OCI-LY7 (cell line): ENCODE results near the gene DGUOK. TPM values are rescaled to one million over a fixed set of nuclear protein-coding genes. Genes with fewer than 3 reads are reported as not detected.

Experiments
- BruUV-seq: library from RNA; stranded (reverse); fragments of 400-500 nt; replicated peaks from 2 replicates; lab custom pipeline; 2021; lab: Mats Ljungman, UMichigan
- CTCF ChIA-PET: fragments of 300-600 bp; sonication (Branson Sonifier 250); formaldehyde crosslinking; loops from one replicate; lab custom pipeline; 2022; ENCODE audit warnings: antibody characterized with exemption; ENCODE audit not compliant: unreplicated experiment; lab: Charles Lee
- POLR2A ChIA-PET: fragments of 300-600 bp; sonication (Branson Sonifier 250); formaldehyde crosslinking; loops from one replicate; lab custom pipeline; 2022; ENCODE audit warnings: antibody characterized with exemption; lab: Charles Lee
- DNase-seq: peaks from one replicate; pipeline ENCODE4 v3.0.0-alpha.2; 2015; ENCODE audit warnings: low spot score
- H2AFZ ChIP-seq: fragments of 200-600 bp; sonication (generic), shearing (Covaris generic); 2 replicates; pipeline ENCODE4 v1.6.1; 2014; ENCODE audit warnings: mild to moderate bottlenecking, antibody characterized with exemption, low read length, moderate library complexity
- H3K27ac ChIP-seq: fragments of 200-600 bp; sonication (generic); 2 replicates; pipeline ENCODE4 v1.5.1; 2014; ENCODE audit warnings: mixed run types, low read depth, mild to moderate bottlenecking, moderate library complexity, low read length, inconsistent platforms; ENCODE audit not compliant: poor library complexity, severe bottlenecking
- H3K36me3 ChIP-seq: fragments of 200-600 bp; sonication (generic); 2 replicates; pipeline ENCODE4 v1.6.1; 2014; ENCODE audit warnings: mild to moderate bottlenecking, antibody characterized with exemption, low read length, moderate library complexity, mixed read lengths; ENCODE audit not compliant: insufficient read depth
- H3K4me1 ChIP-seq: fragments of 200-600 bp; sonication (generic); 2 replicates; pipeline ENCODE4 v1.5.1; 2014; ENCODE audit warnings: mild to moderate bottlenecking, low read length; ENCODE audit not compliant: insufficient read depth, poor library complexity, severe bottlenecking
- H3K4me2 ChIP-seq: fragments of 200-600 bp; sonication (generic); 2 replicates; pipeline ENCODE4 v1.6.1; 2014; ENCODE audit warnings: mild to moderate bottlenecking, low read length
- H3K4me3 ChIP-seq: fragments of 200-600 bp; sonication (generic); 2 replicates; pipeline ENCODE4 v1.5.1; 2014; ENCODE audit warnings: mild to moderate bottlenecking, low read depth, low read length; ENCODE audit not compliant: poor library complexity, severe bottlenecking
- H3K79me2 ChIP-seq: fragments of 200-600 bp; sonication (generic); 2 replicates; pipeline ENCODE4 v1.6.1; 2016; ENCODE audit warnings: low read depth, mild to moderate bottlenecking, low read length, moderate library complexity, mixed read lengths; ENCODE audit not compliant: insufficient read depth
- H3K9me2 ChIP-seq: fragments of 200-600 bp; sonication (generic); 2 replicates; pipeline ENCODE4 v1.6.1; 2016; ENCODE audit warnings: mild to moderate bottlenecking, low read length, mixed read lengths; ENCODE audit not compliant: insufficient read depth
- H3K9me3 ChIP-seq: fragments of 200-600 bp; sonication (generic); 2 replicates; pipeline ENCODE4 v1.6.1; 2014; ENCODE audit warnings: mild to moderate bottlenecking, mixed run types, low read length, mixed read lengths
- H4K20me1 ChIP-seq: fragments of 200-600 bp; sonication (generic); 2 replicates; pipeline ENCODE4 v1.6.1; 2014; ENCODE audit warnings: mild to moderate bottlenecking, antibody characterized with exemption, low read length, moderate library complexity, mixed read lengths; ENCODE audit not compliant: insufficient read depth
- CTCF ChIP-seq: fragments of 200-600 bp; sonication (generic); conservative IDR thresholded peaks from 2 replicates; pipeline ENCODE4 v1.5.1; 2014; ENCODE audit warnings: mild to moderate bottlenecking, antibody characterized with exemption, low read length, moderate library complexity, mixed read lengths
- EZH2phosphoT487 ChIP-seq: fragments of 200-600 bp; sonication (generic); IDR thresholded peaks from 2 replicates; pipeline ENCODE4 v1.6.1; 2018; ENCODE audit warnings: low read depth, borderline replicate concordance, mild to moderate bottlenecking, mixed run types, antibody characterized with exemption, low read length, moderate library complexity, mixed read lengths
- intact Hi-C: fragments of 100-400 bp; cut with micrococcal nuclease; formaldehyde crosslinking; loops from one replicate; pipeline ENCODE4 v1.10.0; 2022; ENCODE audit not compliant: unreplicated experiment
- total RNA-seq, 2 experiments: library from RNA; depleted of rRNA in 1 of 2; stranded (reverse); fragments of >200 nt in 1 of 2; shearing (Covaris generic) in 1 of 2; gene quantifications; 2 replicates each; pipeline ENCODE4 v1.2.3, GENCODE V29; 2014 to 2022

DGUOK gene
- total RNA-seq, 2 experiments from 2014 or later = 73.4 to 91.8 TPM

- intact Hi-C loops = no loop called here
- POLR2A ChIA-PET = interaction anchor here (0.6 to 1.6 kb wide), 4 partner anchors 24 to 333 kb away, joined by 3 to 6 read pairs (median 3); no protein-coding TSS in a partner anchor
- H4K20me1 ChIP-seq = no peaks in the 10 kb centered on the region
Measured at GRCh38 chr2:73911548-73912208, 15.0 kb upstream of the DGUOK start.

GRCh38 chr2:73913414-73914054 is 13.1 kb upstream of the DGUOK start:
- no peaks in the 10 kb centered on the region for H3K36me3 ChIP-seq
- H3K79me2 ChIP-seq = no peaks in the 10 kb centered on the region
- no peak overlapping the region for H3K27ac ChIP-seq
- intact Hi-C loops = no loop called here
- no peak for TF ChIP-seq EZH2phosphoT487
- no peak for TF ChIP-seq CTCF
- no TSS peak for BruUV-seq
- no peaks in the 10 kb centered on the region for H3K4me1 ChIP-seq
- DNase-seq = no peak
- ChIA-PET CTCF (no interaction called here), POLR2A (no interaction called here)
- no peaks in the 10 kb centered on the region for H3K9me2 ChIP-seq
- no peaks in the 10 kb centered on the region for H3K9me3 ChIP-seq
- H2AFZ ChIP-seq = no peak overlapping the region
- no peak overlapping the region for H3K4me2 ChIP-seq
- no peaks in the 10 kb centered on the region for H4K20me1 ChIP-seq
- no peak overlapping the region for H3K4me3 ChIP-seq

More at GRCh38 chr2:73911548-73912208, 15.0 kb upstream of the DGUOK start:
- CTCF ChIA-PET = no interaction called here
- Histone ChIP-seq H3K36me3 (no peaks in the 10 kb centered on the region), H3K4me2 (no peak overlapping the region), H3K4me3 (no peak overlapping the region), H2AFZ (no peak overlapping the region), H3K79me2 (no peaks in the 10 kb centered on the region), H3K4me1 (no peaks in the 10 kb centered on the region), H3K9me2 (no peaks in the 10 kb centered on the region), H3K27ac (no peak overlapping the region), H3K9me3 (no peaks in the 10 kb centered on the region)
- BruUV-seq = no TSS peak
- no peak for DNase-seq
- TF ChIP-seq CTCF (no peak), EZH2phosphoT487 (no peak)

GRCh38 chr2:73914667-73915066 is 12.0 kb upstream of the DGUOK start:
- Histone ChIP-seq H3K79me2 (no peaks in the 10 kb centered on the region), H3K27ac (no peak overlapping the region), H3K9me3 (no peaks in the 10 kb centered on the region), H3K9me2 (no peaks in the 10 kb centered on the region), H3K4me2 (no peak overlapping the region), H3K4me3 (no peak overlapping the region), H4K20me1 (no peaks in the 10 kb centered on the region), H3K4me1 (no peaks in the 10 kb centered on the region), H2AFZ (no peak overlapping the region), H3K36me3 (no peaks in the 10 kb centered on the region)
- TF ChIP-seq EZH2phosphoT487 (no peak), CTCF (no peak)
- intact Hi-C loops = no loop called here
- no peak for DNase-seq
- POLR2A ChIA-PET = no interaction called here
- no TSS peak for BruUV-seq
- CTCF ChIA-PET = no interaction called here
